Measurements from ENCODE around the gene GKN1. TPM values are rescaled to one million over a fixed set of nuclear protein-coding genes. Genes with fewer than 3 reads are reported as not detected.

GKN1 gene
- total RNA-seq, 1 experiment from 2014 or later: not detected

- Mint-ChIP-seq H3K27me3 (ENCODE audit: insufficient read depth, unreplicated experiment) (no peaks in the 10 kb centered on the region), H3K9me3 (ENCODE audit: unreplicated experiment) (peaks cover 16% of the 10 kb centered on the region), H3K36me3 (ENCODE audit: insufficient read depth, unreplicated experiment) (peaks cover 4% of the 10 kb centered on the region), H3K4me3 (ENCODE audit: unreplicated experiment) (no peak overlapping the region), H3K4me1 (ENCODE audit: insufficient read depth, unreplicated experiment) (peaks cover 20% of the 10 kb centered on the region), H3K27ac (ENCODE audit: low read depth, unreplicated experiment) (no peak overlapping the region)
- TF ChIP-seq CTCF (IDR thresholded peaks at IDR 0.05; ENCODE audit: unreplicated experiment): no peak
- BruUV-seq (replicated peaks): no TSS peak
- CTCF ChIA-PET: interaction anchor here (0.7 to 1.1 kb wide), 3 partner anchors 9 to 376 kb away, joined by 3 to 4 read pairs (median 3); no protein-coding TSS in a partner anchor
- POLR2A ChIA-PET: no interaction called here
- intact Hi-C loops (cut with micrococcal nuclease): no loop called here
- DNase-seq (ENCODE audit: unreplicated experiment): no peak
These were observed 34.5 kb upstream of the GKN1 start for GRCh38 chr2:68939962-68940361.

- TF ChIP-seq CTCF (IDR thresholded peaks at IDR 0.05; ENCODE audit: unreplicated experiment): no peak
- intact Hi-C loops (cut with micrococcal nuclease): no loop called here
- ChIA-PET CTCF (interaction anchor here (0.7 to 1.1 kb wide), 3 partner anchors 9 to 376 kb away, joined by 3 to 4 read pairs (median 3); no protein-coding TSS in a partner anchor), POLR2A (no interaction called here)
- no TSS peak for BruUV-seq (replicated peaks)
- Mint-ChIP-seq H3K27me3 (ENCODE audit: insufficient read depth, unreplicated experiment) (no peaks in the 10 kb centered on the region), H3K27ac (ENCODE audit: low read depth, unreplicated experiment) (no peak overlapping the region), H3K36me3 (ENCODE audit: insufficient read depth, unreplicated experiment) (peaks cover 4% of the 10 kb centered on the region), H3K9me3 (ENCODE audit: unreplicated experiment) (peaks cover 16% of the 10 kb centered on the region), H3K4me1 (ENCODE audit: insufficient read depth, unreplicated experiment) (peaks cover 18% of the 10 kb centered on the region), H3K4me3 (ENCODE audit: unreplicated experiment) (no peak overlapping the region)
- DNase-seq (ENCODE audit: unreplicated experiment): no peak
These were observed 34.1 kb upstream of the GKN1 start for GRCh38 chr2:68940369-68940768.

- no peaks in the 10 kb centered on the region for H3K27me3 Mint-ChIP-seq (ENCODE audit: insufficient read depth, unreplicated experiment)
- no peak for DNase-seq (ENCODE audit: unreplicated experiment)
- ChIA-PET CTCF (interaction anchor here (0.6 to 3.2 kb wide), 36 partner anchors 9 to 488 kb away, joined by 3 to 32 read pairs (median 3); partner anchors contain the start of genes ANTXR1, ARHGAP25 and GKN2), POLR2A (interaction anchor here (0.8 to 1.2 kb wide), 2 partner anchors 70 to 494 kb away, joined by 3 to 4 read pairs; partner anchors contain the start of genes ANTXR1 and NFU1)
- intact Hi-C loops (cut with micrococcal nuclease): loop anchor here (1.0 kb wide), 2 partner anchors 70 to 364 kb away; partner anchors contain the start of gene ANTXR1
- no peaks in the 10 kb centered on the region for H3K36me3 Mint-ChIP-seq (ENCODE audit: insufficient read depth, unreplicated experiment)
- no peaks in the 10 kb centered on the region for H3K4me1 Mint-ChIP-seq (ENCODE audit: insufficient read depth, unreplicated experiment)
- H3K9me3 Mint-ChIP-seq (ENCODE audit: unreplicated experiment): peaks cover 16% of the 10 kb centered on the region
- no peak for TF ChIP-seq CTCF (IDR thresholded peaks at IDR 0.05; ENCODE audit: unreplicated experiment)
- BruUV-seq (replicated peaks): no TSS peak
- H3K27ac Mint-ChIP-seq (ENCODE audit: low read depth, unreplicated experiment): no peak overlapping the region
- no peak overlapping the region for H3K4me3 Mint-ChIP-seq (ENCODE audit: unreplicated experiment)
These were observed 31.6 kb upstream of the GKN1 start for GRCh38 chr2:68942827-68943226.

- Mint-ChIP-seq H3K4me3 (ENCODE audit: unreplicated experiment) (no peak overlapping the region), H3K27me3 (ENCODE audit: insufficient read depth, unreplicated experiment) (no peaks in the 10 kb centered on the region), H3K4me1 (ENCODE audit: insufficient read depth, unreplicated experiment) (no peaks in the 10 kb centered on the region), H3K9me3 (ENCODE audit: unreplicated experiment) (peaks cover 16% of the 10 kb centered on the region), H3K36me3 (ENCODE audit: insufficient read depth, unreplicated experiment) (no peaks in the 10 kb centered on the region), H3K27ac (ENCODE audit: low read depth, unreplicated experiment) (no peak overlapping the region)
- peak; percentile 79 for DNase-seq (ENCODE audit: unreplicated experiment)
- no TSS peak for BruUV-seq (replicated peaks)
- intact Hi-C loops (cut with micrococcal nuclease): loop anchor here (1.0 kb wide), 2 partner anchors 69 to 363 kb away; partner anchors contain the start of gene ANTXR1
- ChIA-PET CTCF (interaction anchor here (0.5 to 3.2 kb wide), 39 partner anchors 10 to 490 kb away, joined by 3 to 32 read pairs (median 3); partner anchors contain the start of genes ARHGAP25, GKN1 and GKN2), POLR2A (interaction anchor here (0.7 to 1.2 kb wide), 3 partner anchors 69 to 493 kb away, joined by 3 to 4 read pairs (median 3); partner anchors contain the start of genes ANTXR1 and NFU1)
- peak; percentile 72 for TF ChIP-seq CTCF (IDR thresholded peaks at IDR 0.05; ENCODE audit: unreplicated experiment)
These were observed 30.6 kb upstream of the GKN1 start for GRCh38 chr2:68943581-68944568.

Measured in MCF 10A (cell line).